CD4-positive, alpha-beta T cell treated with Interleukin-4 for 4 hours (primary cell): Measurements from ENCODE around the gene ART5.
A peak's percentile ranks its signal among the peaks of the same experiment; 100 is the strongest.
"Not testable (repeated sequence)": the region's sequence is repeated elsewhere in the genome, so short reads cannot be mapped to it uniquely, and the experiment has no call there.

Experiments used
- DNase-seq: peaks from one replicate; pipeline ENCODE4 v3.0.0-alpha.2; 2020

The ART5 gene

GRCh38 chr11:3655547-3655946 is 13.8 kb upstream of the ART5 start:
- no peak for DNase-seq

GRCh38 chr11:3652514-3652913 is 10.7 kb upstream of the ART5 start:
- not testable (repeated sequence) for DNase-seq

DNA sequence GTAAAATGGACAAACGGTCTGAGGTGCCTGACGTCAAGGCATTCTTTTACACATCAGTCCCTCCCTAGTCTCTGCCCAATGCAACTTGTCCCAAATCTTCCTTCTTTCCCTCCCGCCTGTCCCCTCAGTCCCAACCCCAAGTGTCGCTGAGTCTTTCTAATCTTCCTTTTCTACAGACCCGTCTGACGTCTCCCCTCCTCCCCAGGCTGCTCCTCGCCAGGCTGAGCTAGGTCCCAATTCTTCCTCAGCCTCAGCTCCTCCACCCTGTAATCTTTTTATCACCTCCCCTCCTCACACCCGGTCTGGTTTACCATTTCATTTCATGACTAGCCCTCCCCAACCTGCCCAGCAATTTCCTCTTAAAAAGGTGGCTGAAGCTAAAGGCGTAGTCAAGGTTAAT is 7.6 kb upstream of the ART5 start:
- not testable (repeated sequence) for DNase-seq

- DNase-seq = not testable (repeated sequence)
Observed at GRCh38 chr11:3648843-3649242, 7.1 kb upstream of the ART5 start.

GRCh38 chr11:3645552-3645951 is 3.8 kb upstream of the ART5 start:
- no peak for DNase-seq

DNA sequence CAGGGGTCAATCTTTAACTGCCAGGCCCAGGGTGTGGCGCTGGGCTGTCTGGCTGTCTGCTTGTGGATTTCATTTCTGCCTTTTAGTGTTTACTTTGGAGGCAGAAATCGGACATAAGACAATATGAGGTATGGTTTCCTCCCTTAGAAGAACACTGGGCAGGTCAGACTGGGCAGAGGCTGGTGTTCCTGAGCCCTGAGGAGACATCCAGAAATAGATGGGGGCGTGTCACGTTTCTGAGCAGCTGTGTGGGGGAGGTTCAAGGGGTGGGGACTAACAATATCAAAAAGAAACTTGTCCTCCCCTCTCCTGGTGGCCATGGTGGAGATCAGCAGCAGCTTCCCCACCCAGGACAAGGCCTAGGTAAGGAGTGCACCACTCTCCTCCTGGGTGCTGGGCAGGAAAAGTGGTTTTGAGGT is 3.0 kb upstream of the ART5 start, which contains the start of gene ART1:
Gene ART1 (plus strand): TSS at position 312 of the 419 bp plus-strand sequence. CDS start 14,086 bp downstream, outside the sequence.
- DNase-seq = no peak

DNA sequence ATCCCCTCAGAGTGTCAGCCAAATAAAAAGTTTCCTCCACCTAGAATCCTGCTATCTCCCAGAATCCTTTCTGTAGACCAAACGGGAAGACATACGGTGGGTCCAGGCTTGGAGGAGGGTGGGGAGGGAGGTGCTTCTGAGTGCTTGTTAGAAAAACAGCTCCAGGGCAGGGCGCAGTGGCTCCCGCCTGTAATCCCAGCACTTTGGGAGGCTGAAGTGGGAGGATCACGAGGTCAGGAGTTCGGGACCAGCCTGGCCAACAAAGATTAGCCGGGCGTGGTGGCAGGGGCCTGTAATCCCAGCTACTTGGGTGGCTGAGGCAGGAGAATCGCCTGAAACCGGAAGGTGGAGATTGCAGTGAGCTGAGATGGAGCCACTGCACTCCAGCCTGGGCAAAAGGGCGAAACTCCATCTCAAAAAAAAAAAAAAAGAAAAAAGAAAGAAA is 1.3 kb upstream of the ART5 start:
- DNase-seq = not testable (repeated sequence)

- DNase-seq = peak; percentile 56
Observed at GRCh38 chr11:3642071-3642951, 519 bp upstream of the ART5 start.

DNA sequence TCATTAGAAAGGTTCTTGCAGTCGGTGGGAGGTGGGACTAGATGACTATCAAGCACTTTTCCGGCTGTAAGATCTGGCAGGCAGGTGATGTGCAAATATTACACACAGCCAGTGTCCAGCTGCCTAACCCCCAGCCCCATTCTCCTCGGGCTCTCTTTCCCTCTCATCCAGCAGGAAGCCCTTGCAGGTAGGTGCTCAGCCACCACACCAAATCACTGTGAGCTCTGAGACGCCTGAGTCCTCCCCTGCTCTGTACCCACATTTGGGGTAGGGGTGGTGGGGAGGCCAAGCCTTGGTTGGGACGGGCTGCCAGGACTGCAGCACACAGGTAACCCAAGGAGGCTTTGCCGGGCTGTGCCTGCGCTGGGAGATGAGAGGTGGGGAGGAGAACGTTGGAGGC is 601 bp downstream of the ART5 start:
- DNase-seq = no peak

DNA sequence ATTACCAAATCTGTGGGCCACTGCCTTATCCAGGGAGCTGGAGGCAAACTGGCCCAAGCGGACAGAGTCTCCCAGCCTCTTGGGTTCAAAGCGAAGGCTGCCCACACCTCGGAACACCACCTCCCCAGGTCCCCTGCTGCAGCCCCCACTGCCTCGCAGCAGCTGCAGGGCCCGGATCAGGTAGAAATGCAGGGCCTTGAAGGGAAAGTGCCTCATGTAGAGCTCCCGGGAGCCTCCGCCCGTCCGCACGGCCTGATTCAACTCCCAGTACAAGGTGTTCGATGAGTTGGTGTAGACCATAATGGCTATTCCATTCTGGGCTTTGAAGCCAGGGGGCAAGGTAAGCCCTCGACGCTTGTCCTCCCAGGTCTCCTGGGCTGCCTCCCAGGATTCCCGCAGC is 2.0 kb downstream of the ART5 start:
- DNase-seq = no peak

DNA sequence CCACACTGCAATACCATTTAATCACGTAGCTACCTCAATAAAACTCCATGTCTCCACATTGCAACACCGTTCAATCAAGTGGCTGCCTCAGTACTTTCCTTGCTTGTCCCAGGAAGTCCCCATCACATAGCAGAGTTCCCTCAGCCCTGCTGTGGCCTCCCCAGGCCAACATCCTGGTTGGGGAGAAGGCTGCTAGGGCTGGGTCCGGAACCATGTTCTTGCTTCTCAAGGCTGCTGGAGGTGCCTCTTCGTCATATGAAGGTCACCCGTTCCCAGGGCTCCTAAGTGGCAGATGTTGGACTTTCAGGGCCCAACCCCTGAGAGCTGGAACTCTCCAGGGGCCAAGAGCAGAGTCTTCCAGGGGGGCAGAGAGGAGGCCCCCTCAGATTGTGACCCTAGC is 3.3 kb downstream of the ART5 start:
- no peak for DNase-seq

DNA sequence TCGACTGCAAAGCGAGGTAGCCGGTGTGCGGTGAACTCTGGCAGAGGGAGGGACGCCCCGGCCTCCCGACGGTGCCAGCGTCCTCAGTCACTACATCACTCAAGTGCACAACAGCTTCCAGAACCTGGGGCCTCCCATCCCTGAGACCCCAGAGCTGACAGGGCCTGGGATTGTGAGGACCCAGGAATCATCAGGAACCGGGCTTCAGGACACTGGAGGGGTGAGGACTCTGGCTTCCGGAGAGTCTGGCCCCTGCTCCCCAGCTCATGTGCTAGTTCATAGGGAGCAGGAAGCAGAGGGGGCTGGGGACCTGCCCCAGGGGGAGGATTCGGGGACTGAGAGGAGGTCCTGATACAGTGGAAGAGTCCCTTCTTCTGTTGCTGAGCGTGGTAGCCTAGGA is 4.6 kb downstream of the ART5 start:
- DNase-seq = no peak

DNA sequence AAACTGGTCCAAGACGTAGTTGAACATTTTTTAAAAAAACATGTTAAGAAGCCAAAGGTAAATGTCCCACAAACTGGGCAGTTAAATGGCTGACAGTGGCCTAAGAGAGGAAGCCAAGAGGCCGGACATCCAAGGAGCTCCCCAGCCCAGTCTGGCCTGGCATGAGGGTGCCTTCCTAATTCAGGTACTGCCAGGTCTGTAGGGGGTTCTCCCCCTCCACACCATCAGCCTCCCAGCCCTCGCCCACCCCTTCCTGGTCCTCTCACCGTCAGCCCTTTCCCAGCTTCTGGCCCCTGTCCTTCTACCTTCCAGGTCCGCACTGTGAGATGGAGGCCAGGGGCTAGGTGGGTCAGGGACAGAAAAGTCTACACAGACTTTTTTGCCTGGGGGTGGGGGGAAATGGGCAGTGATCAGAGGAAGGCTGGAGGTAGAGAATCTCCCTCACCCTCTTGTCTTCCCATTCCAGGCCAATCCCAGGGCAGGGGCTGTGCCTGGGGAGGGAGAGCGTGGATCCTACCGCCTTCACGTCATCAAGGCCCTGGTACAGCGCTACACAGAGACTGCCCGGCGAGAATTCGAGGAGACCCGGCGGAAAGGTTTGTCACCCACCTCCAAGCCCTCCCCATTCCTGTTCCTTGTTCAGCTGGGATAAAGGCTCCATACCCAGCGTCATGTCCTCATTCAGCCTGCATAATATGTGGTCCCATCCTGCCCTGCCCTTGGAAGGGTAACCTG is 6.0 kb downstream of the ART5 start:
- no peak for DNase-seq

GRCh38 chr11:3632070-3632660 is 9.6 kb downstream of the ART5 start:
- DNase-seq = no peak

DNA sequence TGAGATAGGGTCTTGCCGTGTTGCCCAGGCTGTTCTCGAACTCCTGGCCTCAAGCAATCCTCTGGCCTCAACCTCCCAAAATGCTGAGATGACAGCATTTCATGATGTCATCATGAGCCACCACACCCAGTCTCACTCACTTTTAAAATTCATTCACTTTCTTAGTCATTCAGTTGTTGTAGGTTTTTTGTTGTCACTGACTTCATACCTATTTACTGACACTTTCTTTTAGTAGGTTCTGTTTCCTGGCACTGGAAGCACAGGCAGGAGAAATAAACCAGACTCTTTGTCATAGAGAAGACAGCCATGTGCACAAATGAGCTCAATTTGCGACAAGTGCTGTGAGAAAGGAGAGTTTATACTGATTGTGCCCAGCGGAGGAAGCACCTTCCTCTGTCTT is 10.5 kb downstream of the ART5 start:
- DNase-seq = no peak

DNA sequence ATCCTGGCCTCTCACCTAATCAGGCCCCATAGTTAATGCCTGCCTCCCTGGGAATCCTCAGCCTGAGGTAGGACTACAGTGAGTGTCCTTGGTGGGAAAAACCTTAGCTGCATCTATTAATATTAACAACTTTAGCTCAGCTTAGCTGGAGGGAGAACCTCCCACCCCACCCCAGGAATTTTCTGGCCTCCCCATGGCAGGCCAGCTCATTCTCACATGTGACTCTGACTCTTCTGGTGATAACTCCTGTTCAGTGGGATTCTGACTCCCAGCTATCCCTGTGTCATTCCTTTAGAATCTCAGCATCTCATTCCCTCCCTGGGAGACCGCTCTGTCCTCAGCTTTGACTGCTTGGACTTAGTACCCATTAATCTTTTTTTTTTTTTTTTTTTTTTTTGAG is 14.5 kb downstream of the ART5 start:
- no peak for DNase-seq

GRCh38 chr11:3626250-3626960 is 15.4 kb downstream of the ART5 start:
- no peak for DNase-seq

- no peak for DNase-seq
Observed at GRCh38 chr11:3623767-3624458, 17.9 kb downstream of the ART5 start.

DNA sequence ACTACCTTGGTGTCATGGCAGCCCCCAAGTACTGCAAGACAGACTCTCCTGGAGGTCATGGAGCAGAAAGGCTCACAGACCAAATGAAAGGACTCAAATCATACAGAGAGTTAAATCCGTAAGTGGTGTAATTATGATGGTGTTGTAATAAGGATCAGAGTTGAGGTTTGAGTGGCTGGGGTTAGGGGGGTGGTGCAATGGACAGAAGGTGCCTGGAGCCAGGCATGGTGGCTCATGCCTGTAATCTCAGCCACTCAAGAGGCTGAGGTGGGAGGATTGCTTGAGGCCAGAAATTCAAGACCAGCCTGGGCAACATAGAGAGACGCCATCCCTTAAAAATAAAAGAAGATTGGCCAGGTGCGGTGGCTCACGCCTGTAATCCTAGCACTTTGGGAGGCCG is 18.7 kb downstream of the ART5 start:
- DNase-seq = no peak

- no peak for DNase-seq
Observed at GRCh38 chr11:3622521-3622920, 19.3 kb downstream of the ART5 start.

DNA sequence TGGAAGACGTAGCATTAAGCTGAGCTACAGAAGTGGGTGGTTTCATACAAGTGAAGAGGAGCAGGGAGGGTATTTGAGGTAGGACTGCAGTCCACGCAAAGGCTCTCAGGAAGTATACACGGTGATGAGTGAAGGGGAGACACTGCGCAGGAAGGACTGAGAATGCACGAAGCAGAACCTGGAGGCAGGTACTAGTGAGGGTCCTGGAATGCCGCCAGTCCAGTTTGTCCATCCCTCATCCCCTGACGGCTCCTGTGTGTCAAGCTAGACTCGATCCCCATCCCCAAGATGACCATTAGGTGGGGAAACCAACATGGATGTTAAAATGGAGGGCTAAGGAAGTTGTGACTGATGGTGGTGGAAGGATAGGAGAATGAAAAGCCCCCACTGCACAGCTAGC is 23.8 kb downstream of the ART5 start:
- no peak for DNase-seq

GRCh38 chr11:3616721-3617460 is 24.9 kb downstream of the ART5 start:
- no peak for DNase-seq
